Effector memory CD4-positive, alpha-beta T cell (primary cell): ENCODE data around the gene GNL2.

ENCODE experiments used
- DNase-seq, 3 donors: peaks; one replicate each; pipeline ENCODE4 v3.0.0-alpha.2; 2020
- H3K27ac ChIP-seq: 2 replicates; pipeline ENCODE4 v1.7.0; 2013; ENCODE audit warnings: mild to moderate bottlenecking, low read length, moderate library complexity; ENCODE audit not compliant: insufficient read depth, poor library complexity, severe bottlenecking
- H3K27me3 ChIP-seq: replicated peaks from 2 replicates; pipeline ENCODE4 v1.7.0; 2013; ENCODE audit warnings: mild to moderate bottlenecking, low read length; ENCODE audit not compliant: insufficient read depth, control insufficient read depth, poor library complexity, severe bottlenecking
- H3K36me3 ChIP-seq: 2 replicates; pipeline ENCODE4 v1.7.0; 2013; ENCODE audit warnings: mild to moderate bottlenecking, low read length, moderate library complexity; ENCODE audit not compliant: control insufficient read depth, insufficient read depth
- H3K4me1 ChIP-seq: 2 replicates; pipeline ENCODE4 v1.7.0; 2013; ENCODE audit warnings: low read length, mild to moderate bottlenecking; ENCODE audit not compliant: control insufficient read depth, insufficient read depth, poor library complexity, severe bottlenecking
- H3K4me3 ChIP-seq: 2 replicates; pipeline ENCODE4 v1.7.0; 2013; ENCODE audit warnings: low read length, low read depth, mild to moderate bottlenecking; ENCODE audit not compliant: insufficient read depth, poor library complexity, severe bottlenecking
- H3K9me3 ChIP-seq: 2 replicates; pipeline ENCODE4 v1.7.0; 2013; ENCODE audit warnings: mild to moderate bottlenecking, low read length, moderate library complexity; ENCODE audit not compliant: control insufficient read depth

Gene GNL2

DNA sequence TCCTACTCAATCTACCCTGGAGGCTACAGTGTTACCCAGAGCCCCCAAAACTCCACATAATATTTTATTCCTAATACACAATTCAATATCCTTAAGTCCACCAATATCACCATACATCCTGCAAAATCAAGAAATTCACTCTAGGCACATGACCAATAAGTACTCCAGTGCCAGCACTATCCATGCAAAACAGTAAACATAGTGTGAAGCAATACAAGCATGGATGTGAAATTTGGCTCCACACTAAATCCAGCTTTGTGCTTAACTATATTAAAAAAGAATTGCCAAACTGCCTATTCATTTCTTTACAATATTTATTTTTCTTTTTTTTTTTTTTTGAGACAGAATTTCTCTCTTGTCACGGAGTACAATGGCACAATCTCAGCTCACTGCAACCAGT lies 78.2 kb downstream of the GNL2 start:
- DNase-seq, result no peak
- Histone ChIP-seq H3K4me3 (no peak overlapping the region), H3K4me1 (peaks cover 10% of the 10 kb centered on the region), H3K9me3 (no peaks in the 10 kb centered on the region), H3K27me3 (no peaks in the 10 kb centered on the region), H3K36me3 (peaks cover 1% of the 10 kb centered on the region), H3K27ac (no peak overlapping the region)
